Activated effector memory CD4-positive, alpha-beta T cell treated with anti-CD3 and anti-CD28 coated beads, Interleukin-2, amount 50 U/mL, for 16 hours (primary cell): ENCODE data around the gene PDF.

Source experiments
- DNase-seq: peaks from one replicate; pipeline ENCODE4 v3.0.0-alpha.2; 2020

The PDF gene

GRCh38 chr16:69338557-69339288 lies 8.3 kb upstream of the PDF start:
- no peak for DNase-seq

DNA sequence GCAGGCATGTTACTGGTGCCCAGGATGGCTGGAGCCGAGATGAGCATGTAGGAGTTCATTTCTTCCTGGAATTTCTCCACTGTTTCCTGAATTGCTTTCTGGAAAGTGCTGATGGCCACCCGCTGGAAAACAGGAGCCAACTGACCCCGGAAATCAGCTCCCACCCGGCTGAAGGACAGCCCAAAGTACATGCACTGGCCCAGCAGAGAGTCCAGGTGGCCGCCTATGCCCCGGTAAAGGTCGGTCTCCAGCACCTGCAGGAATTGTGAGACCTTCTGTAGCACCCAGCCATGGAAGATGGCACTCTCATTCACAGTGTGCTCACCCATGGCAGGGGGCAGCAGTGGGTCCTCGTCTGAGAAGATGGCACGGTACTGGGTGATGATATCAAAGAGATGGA lies 4.3 kb upstream of the PDF start:
- no peak for DNase-seq

DNA sequence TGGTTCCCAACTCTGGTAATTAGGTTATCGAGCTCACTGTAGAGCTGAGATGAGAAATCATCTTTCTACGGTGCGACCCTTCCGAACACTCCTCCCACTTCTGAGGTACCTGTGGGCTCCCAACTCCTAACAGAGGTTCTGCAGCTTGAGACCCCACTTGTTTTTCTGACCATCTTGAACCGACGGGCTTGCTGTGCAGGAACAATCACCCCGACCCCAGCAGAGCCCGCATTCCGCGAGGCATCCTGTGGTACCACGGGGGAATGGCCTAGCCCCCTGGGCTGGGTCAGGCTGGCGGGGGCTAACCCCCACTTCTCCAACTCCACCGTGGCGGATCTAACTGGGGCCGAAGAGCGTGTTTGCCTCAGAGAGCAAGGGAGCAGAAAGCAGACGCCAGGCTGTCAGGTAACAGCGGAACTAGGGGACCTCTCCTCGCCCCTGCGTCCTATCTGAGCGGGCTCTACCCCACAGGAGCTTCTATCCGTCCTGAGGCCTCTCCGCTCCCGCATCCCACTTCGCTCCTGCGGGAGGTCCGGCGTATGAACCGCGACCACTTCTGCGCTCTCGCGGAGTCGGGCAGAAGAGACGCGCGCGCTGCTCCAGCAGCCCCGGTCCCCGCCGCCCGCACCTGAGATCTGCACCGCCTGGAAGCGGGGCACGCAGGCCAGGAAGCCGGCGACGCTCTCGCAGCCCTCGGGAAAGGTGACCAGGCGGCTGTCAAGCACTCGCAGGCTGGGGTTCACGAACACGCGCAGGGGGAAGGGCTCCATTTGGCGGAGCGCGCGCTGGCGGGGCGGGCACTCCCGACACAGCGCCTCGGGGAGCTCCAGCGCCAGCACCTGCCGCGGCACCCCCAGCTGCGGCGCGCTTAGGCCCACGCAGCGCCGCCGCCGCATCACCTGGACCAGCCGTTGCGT lies 761 bp downstream of the PDF start:
- peak; percentile 65 for DNase-seq

DNA sequence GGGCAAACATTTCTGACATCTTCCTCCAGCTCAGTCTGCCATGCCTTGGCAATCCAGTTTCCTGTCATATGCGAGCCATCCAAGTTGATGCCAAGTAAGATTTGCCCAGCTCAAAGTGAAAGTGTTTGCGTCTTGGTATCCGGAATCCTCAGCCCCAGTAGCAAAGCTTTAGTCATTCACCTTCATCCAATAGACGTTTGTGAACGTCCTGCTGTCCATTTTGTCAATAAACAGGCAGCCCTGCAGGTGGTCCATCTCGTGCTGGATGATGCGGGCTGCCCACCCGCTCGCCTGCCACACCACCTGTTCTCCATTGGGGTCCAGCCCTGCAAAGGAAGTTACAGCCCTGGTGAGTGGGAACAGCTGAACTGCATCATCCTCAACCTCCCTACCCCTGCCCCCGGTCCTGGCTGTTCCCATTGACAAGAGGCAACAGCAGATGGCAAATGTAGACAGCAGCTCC lies 1.5 kb downstream of the PDF start:
- DNase-seq = peak; percentile 61

DNA sequence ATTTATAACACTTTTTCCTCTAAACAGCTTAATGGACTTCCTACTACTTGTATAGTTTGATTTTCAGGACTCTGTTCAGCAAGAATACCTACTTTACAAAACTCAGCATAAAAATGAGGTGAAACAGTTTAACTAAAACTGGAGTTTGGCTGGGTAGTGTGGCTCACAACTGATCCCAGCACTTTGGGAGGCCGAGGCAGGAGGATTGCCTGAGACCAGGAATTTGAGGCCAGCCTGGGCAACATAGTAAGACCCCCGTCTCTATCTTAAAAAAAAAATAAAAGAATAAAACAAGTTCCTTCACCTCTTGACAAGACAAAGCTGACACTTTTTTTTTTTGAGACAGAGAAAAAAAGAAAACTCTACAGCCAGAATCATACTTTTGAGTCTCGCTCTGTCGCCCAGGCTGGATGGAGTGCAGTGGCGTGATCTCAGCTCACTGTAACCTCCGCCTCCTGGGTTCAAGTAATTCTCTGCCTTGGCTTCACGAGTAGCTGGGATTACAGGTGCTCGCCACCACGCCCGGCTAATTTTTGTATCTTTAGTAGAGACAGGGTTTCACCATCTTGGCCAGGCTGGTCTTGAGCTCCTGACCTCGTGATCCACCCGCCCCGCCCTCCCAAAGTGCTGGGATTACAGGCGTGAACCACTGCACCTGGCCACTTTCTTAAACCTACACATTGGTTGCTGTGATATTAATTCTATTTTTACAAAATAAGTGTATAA lies 2.6 kb downstream of the PDF start:
- DNase-seq = no peak

DNA sequence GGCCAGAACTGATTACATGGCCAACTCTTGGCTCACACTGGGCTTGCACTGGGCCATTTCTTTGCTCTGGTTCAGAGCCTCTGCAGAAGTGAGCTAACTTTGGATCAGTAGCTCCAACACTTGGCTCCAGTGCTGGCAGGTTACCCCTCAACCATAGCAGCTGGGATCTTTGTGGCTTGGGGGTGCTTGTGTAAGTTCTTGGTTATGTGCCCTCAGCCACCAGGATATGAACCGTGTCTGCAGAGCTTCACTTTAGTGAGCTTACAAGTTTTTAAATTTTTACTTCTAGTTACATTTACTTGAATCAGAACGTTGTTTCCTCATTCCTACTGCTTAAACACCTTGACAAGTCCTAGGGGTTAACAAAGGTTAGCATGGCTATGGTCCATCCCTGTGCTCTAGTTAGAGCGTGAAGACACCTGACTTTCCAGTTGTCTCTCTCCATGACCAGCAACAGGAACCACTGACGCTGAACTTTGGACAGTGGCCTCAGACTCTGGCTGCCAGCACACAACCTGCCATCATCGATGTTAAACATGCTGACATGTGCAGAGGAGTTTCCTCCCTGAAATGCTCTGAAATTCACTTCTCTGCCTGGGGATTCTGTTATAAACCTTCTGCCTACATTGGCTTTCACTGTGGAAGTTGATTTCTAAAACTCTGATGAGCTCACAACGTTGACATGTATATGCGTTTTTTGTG lies 4.1 kb downstream of the PDF start:
- peak; percentile 51 for DNase-seq

- peak; percentile 52 for DNase-seq
These were observed 4.6 kb downstream of the PDF start for GRCh38 chr16:69325784-69326171.

- no peak for DNase-seq
These were observed 5.7 kb downstream of the PDF start for GRCh38 chr16:69324585-69325253.

DNA sequence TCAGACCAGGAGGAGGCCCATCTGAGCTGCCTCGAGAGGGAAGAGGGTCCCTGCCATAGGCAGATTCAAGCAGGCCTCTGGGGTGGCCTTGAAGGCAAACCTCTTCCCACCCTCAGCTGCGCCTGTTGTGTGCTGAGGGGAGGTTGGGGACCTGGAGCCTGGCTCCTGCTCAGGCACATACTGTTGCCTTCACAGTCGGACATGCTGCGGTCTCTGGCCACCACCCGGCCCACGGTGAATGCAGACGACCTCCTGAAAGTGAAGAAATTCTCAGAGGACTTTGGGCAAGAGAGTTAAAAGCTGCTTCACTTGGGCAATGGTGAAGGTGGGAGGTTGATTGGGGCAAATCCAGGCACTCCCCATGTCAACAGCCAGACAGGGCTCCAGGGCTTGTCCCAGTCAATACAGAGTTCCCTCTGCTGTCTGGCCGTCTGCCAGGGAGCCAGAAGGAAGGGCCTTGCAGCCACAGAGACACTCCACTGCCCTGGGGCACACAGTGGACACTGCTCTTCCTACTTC lies 6.3 kb downstream of the PDF start:
- no peak for DNase-seq

GRCh38 chr16:69323415-69323814 lies 7.0 kb downstream of the PDF start:
- no peak for DNase-seq

DNA sequence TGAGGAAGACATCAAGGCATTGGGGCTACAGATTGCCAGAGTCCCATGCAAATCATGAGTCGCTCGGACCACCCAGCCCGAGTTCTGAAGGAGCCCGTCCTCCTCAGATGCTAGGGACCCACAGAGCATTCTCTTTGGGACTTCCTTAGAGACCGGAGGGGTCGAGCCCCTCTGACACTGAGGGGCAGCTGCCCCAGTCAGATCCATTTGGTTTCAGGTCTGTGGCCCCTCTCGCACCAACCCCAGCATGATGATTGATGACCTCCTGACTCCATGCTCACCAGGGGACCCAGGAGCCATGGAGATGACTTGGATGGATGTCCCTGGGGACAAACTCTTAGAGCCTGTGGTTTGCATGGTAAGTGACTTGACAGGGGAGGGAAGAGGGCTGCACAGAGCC lies 8.0 kb downstream of the PDF start:
- DNase-seq = no peak

DNA sequence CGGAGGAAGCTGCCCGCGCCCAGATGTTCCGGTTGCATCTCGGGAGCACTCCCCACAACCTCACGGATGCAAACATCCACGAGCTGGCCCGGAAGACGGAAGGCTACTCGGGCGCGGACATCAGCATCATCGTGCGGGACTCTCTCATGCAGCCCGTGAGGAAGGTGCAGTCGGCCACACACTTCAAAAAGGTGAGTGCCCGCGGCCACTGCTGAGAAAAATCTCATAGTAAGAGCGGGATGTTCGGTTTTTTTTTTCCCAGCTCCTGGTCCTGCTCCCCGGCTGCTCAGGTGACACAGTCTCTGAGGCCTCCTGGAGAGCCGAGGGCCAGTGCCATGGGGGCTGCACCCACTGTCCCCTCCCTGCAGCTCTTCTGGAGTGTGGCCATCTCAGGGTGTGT lies 9.3 kb downstream of the PDF start:
- no peak for DNase-seq

DNA sequence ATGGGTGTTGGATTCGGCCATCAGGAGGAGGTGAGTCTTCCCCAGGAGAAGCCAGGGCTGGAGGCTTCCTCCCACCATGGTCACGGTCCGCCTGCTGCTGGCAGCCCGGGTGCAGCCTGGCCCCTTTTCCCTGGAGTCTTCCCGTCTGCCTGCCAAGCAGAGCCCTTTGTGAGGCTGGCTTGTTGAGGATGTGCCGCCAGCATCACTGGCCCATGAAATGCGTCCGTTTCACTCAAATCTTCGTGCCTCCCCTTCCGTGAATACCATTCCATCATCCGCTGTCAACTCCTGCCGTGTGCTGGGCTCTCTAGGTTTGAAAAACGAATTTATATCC lies 9.7 kb downstream of the PDF start:
- DNase-seq = no peak

DNA sequence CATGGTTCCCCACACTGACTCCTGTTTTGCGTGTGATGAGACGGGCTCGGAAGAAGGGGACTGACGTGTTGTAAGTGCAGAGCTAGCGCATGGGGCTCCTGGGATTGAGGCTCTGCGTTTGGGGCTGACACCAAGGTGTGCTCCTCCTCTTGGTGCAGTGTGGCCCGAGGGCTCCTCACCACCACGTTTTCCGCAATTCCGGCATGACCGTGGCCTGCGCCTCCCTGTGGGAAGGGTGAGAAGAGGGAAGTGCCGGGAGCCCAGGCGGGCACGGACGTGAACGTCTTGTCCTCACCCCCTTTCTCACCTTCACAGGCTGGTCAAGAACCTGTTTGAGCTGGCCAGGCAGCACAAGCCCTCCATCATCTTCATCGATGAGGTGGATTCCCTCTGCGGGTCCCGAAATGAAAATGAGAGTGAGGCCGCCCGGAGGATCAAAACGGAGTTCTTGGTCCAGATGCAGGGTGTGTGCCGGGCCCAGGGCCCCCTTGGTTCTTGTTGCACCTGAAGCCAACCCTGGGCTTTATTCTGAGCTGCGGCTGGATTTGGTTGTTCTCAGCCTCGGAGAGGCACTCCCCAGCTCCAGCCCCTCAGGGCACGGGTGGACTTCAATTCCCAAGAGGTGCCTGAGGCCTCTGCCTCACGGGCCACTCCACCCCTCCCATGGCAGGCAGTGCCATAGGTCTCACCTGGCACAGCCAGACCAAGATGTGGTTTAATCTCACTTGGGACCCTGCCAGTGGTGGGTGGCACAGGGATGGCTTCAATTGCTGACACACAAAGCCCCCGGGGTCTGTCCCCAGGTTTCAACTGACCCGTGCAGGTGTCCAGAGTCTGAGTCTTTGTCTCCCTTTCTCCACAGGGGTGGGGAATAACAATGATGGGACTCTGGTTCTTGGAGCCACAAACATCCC lies 10.3 kb downstream of the PDF start:
- DNase-seq = no peak

GRCh38 chr16:69319381-69319780 lies 11.0 kb downstream of the PDF start:
- DNase-seq = no peak

DNA sequence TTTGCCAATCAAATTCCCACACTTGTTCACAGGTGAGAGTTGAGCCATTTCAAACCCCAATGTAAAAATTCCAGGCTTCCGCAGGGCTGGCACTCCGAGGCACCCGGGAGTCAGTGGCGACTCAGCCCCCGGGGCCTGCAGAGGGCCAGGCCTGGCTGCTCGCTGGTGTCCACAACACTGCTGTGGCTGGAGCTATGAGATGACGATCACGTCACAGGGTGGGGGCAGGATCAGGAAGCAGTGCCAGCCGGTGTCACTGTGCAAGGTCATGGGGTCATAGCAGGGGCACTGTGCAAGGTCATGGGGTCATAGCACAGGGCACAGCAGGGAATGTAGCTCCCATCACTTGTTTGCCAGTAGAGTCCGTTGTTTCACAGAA lies 11.5 kb downstream of the PDF start:
- DNase-seq = peak; percentile 58

DNA sequence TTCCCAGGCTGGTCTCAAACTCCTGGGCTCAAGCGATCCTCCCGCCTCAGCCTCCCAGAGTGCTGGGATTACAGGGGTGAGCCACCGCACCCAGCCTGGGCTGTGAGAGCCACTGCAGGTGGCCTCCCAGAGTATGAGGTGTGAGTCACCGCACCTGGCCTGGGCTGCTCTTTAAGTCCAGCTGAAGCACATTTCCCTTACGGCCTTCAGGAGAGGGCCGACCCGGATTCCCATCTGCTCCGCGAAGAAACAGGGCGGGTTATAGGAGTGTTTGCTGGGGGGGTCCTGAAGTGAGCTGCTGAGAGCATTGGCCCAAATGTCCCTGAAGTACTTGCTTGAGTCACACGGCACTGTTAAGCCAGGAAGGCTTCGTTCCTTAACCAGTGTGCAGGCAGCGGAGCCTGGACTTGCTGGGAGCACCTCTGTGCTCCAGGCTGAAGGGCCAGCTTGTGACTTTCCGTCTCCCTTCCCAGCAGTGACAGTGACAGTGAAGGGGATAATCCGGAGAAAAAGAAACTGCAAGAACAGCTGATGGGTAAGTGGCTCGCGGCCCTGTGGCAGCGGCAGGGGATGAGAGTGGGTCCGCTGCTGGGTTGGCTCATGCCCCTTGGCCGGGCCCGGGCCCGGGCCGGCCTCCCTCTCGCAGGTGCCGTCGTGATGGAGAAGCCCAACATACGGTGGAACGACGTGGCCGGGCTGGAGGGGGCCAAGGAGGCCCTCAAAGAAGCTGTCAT lies 12.0 kb downstream of the PDF start:
- no peak for DNase-seq

DNA sequence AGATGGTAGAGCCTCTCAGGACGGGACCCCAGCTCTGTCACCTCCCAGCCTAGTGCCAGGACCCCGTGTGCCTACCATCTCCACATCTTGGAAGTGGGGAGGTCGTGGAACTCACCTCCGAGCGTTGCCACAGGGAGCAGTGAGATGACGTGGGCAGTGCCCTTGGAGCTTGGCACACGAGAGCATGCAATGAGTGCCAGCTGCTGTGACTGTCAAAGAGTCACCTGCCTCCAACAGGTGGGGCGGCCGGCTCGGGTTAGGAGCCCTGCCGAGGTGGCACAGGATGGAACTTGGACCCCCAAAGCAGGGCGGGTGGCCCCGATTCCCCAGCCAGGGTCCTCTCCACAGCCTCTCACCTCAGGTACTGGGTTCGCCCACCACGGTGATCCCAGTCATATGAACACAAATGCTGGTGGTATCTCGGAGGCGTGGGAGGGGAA lies 13.8 kb downstream of the PDF start:
- DNase-seq = no peak

- DNase-seq = no peak
These were observed 14.7 kb downstream of the PDF start for GRCh38 chr16:69315486-69316311.
